Activated CD8-positive, alpha-beta memory T cell treated with anti-CD3 and anti-CD28 coated beads for 48 hours (primary cell): ENCODE data around the gene FAH.
A peak's percentile ranks its signal among the peaks of the same experiment; 100 is the strongest.

ENCODE experiments used
- DNase-seq, 3 experiments: peaks; one replicate each; pipeline ENCODE4 v3.0.0-alpha.2; 2020; ENCODE audit warnings: low read depth in 2 of 3, low spot score in 2 of 3

The FAH gene

DNA sequence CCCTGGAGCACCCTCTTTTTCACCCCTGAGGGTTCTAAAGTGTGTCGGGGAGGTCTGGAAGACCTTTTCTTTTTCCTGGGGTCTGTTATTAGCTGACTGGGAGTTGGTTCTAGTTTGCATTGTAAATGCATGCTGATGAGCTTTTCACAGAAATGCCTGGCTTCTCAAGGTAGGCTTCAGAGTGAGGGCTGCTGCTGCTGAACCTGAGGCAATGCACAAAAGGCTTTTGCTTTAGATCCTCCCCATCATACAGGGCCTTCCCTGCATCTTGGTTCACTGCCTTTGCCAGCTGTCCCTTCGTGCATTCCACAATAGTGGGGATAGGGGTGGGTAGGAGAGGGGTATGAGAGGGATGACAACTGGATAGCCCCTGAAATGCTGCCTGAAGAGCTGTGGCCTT lies 46.6 kb downstream of the FAH start:
- no peak for DNase-seq

DNA sequence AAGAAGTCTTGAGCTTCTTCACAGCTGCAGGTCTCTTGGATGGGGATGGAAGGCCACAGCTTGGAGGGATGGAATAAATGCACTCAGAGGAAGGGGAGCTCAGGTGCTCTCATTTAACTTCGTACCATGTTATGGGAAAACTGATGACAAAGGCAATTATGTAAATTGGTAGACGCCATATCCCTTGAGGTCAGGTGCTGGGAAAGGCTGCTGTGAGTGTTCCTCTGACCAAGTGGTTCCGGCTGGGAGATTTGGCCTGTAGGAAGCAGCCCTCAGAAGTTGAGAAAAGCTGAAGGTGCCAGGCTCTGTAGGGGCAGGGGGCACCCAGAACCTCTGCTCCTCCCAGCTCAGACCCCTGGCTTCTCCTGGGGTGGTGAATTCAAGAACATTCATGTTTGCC lies 47.1 kb downstream of the FAH start:
- no peak for DNase-seq

- DNase-seq, result no peak
Measured at GRCh38 chr15:80201256-80202015, 48.6 kb downstream of the FAH start.

GRCh38 chr15:80202016-80202315 lies 49.2 kb downstream of the FAH start:
- no peak for DNase-seq

- DNase-seq, result no peak
Measured at GRCh38 chr15:80202641-80203360, 50.0 kb downstream of the FAH start.

- no peak for DNase-seq
Measured at GRCh38 chr15:80203361-80203885, 50.6 kb downstream of the FAH start.

GRCh38 chr15:80204231-80204630 lies 51.4 kb downstream of the FAH start:
- no peak for DNase-seq

GRCh38 chr15:80207887-80208286 lies 55.1 kb downstream of the FAH start:
- no peak for DNase-seq

- no peak for DNase-seq
Measured at GRCh38 chr15:80208758-80209734, 56.2 kb downstream of the FAH start.

DNA sequence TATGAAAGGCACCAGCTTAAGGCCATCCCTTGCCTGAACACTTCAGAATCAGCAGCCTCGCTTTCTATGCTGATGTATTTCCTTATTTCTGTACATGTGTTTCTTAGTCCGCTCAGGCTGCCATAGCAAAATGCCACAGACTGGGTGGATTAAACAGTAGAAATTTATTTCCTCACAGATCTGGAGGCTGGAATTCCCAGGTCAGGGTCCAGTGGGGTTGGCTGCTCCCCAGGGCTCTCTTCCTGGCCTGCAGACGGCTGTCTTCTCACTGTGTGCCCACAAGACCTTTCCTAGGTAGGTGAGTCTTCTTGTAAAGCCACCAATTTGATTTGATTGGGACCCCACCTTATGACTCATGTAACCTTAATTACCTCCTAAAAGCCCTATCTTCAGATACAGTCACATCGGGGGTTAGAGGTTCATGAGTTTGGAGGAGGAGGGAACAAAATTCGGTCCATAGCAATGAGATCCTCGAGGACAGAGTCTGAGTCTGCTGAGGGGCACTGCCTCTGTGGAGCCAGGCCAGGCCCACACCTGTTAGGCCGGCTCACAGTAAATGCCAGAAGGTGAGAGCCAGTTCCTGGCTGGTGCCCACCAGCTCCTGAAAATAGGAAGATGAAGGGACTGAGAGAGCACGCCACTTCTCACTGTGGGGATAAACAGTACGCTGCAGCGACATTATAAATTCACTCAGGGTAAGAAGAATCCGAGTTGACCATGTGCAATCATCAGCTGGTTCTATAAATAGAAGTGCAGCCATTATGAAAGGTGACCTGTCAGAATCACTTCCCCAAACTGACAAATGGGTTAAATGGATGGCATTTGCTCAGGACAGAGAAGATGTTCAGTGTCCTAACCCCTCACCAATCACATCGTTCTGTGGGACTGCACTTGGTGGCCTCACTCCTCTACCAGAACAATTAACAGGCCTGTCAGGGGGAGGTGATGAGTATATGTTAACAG lies 58.1 kb downstream of the FAH start:
- DNase-seq, result no peak

DNA sequence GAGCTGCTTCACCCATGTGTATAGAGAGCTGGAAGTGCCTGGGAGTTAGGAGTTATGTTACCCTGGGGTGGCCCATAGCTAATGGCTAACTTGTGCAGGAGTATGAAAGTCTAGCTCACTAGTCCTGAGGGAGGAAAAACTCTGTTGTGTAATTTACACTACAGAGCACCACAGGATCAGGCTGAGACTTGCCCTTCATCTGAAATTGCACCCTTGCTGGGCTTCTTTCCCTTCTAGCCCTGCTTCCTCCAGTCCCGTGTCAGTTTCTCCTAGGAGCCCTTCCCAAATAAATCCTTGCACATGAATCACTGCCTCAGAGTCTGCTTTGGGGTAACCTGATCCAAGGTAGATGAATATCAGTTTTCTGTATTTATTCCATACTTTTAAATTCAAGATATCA lies 59.2 kb downstream of the FAH start:
- DNase-seq, result no peak

- no peak for DNase-seq
Measured at GRCh38 chr15:80214910-80215309, 62.1 kb downstream of the FAH start.

DNA sequence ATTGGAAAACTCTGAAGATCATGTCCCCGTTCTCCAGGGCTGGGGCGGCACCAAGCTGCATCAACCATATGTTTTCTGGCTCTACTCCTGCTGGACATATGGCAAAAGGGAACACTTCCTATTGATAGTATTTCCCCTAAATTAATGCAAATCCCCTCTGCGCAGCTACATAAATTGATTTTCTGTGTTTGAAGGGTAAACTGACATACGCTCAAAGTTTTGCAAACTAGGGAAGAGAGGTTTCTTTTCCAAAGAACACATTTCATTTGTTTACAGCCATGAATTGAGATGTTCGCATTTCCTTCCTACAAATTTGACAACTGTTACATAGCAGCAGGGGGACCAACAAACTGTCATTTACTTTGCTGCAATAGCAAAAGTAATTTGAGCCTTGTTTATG lies 63.3 kb downstream of the FAH start:
- no peak for DNase-seq

DNA sequence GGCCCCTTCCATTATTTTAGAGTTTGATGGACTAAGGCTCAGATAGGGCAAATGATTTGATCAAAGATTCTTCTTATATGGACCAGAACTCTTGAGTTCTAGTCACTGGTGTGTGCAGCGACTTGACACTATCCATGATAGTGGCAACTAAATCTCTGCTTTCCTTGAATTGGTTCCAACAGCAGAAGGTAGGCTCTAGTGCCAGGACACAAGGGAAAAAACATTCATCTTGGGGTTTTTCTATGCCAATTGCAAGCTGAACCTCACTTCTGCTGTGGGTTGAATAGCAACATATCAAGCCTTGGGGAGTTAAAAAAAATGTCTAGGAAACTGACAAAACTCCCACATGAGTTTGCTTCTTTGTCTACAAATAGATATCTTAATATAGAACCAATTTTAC lies 64.1 kb downstream of the FAH start:
- no peak for DNase-seq

DNA sequence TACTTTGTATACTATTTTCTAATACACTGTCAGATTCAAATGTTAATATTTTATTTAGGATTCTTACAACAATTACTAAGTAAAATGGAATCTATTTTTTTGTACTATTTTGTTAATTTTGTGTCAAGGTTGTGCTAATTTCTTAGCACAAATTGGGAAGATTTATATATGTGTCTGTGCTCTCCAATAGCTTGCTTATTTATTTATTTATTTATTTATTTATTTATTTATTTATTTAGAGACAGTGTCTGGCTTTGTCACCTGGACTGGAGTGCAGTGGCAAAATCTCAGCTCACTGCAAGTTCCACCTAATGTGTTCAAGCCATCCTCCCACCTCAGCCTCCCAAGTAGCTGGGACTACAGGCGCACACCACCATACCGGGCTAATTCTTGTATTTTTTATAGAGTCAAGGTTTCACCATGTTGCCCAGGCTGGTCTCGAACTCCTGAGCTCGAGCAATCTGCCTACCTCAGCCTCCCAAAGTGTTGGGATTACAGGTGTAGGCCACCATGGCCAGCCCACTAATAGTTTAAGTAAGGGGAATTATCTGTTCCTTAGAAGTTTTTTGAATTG lies 64.6 kb downstream of the FAH start:
- DNase-seq, result no peak

DNA sequence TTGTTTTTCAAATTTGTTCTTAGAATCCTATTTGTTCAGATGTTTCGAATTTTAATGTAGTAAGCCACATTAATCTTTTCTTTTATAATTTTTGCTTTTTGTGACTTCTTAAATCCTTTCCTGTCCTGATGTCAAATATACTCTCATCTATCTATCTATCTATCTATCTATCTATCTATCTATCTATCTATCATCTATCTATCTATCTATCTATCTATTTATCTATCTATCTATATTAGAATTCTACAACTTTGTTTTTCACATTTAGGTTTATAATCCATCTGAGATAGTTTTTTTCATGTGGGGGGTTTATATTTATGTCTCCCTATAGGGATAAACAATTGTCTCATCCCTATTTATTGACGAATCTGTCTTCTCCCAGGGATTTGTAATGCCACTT lies 67.2 kb downstream of the FAH start:
- no peak for DNase-seq

DNA sequence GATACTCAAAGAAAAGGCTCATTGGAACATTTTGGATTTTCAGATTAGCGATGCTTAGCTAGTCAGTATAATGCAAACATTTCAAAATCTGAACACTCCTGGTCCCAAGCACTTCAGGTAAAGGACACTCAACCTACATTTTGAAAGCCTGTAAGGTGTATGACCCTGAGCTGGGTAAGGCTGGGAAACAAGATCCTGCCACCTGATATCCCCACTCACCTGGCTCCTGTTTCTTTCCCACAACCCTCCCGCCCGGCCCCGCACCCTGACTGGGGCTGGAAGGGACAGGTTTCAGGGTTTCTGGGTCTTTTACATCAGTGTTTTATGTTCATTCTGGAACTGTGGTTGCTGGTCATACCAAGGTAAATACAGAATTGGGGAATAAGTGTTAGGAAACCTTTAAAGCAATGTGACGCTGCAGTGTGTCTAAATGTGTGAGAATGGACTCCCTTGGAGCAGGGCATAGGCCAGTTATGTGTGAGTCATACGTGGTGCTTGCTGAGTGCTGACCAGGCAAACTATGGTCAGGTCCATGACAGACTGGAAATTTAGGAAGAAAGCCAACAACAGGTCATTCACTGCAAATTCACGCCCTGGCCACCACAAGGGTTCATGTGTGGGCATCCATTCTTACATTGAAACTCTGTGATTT lies 76.3 kb downstream of the FAH start:
- no peak for DNase-seq

DNA sequence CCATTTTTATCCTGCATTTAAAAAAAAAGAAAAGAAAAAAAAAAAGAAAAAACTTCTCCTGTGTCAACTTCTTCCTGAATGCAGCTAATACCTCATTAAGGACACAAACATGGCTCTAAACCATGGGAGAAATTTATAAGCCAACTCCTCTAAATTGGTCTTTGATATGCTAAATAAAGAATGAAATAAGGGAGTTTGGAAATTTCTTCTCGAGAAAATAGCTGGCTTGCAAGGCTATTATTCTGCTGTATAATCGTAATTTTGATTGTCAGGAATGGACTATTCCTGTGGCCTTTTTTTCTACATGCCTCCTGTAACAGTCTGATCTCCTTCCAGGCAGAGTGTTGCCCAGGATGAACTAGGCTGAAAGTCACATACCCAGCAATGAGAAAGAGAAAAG lies 78.6 kb downstream of the FAH start:
- DNase-seq, result no peak

DNA sequence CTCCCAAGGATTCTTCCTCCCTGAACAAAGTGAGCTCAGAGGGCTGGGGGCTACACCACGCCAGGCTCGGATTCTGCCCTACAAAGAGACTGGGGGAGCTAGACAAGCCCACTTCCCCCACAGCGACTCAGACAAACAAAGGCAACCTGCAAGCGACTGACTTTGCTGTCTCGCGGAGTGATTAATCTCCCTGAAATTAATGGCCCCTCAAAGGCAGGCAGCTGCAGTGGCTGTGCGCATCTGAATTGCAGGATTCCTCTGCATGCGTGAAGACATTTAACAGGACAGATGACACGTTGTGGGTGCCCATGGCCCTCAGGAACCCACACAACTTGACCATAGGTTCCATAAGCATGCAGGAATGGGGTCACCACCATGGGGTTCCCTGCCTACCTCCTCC lies 80.8 kb downstream of the FAH start:
- no peak for DNase-seq

GRCh38 chr15:80234883-80235282 lies 82.1 kb downstream of the FAH start:
- peak in 2 of 3 experiments; percentile 10 to 29 for DNase-seq
